HG02623 (cell line): ENCODE results near the gene SLC22A7.
"Not testable (repeated sequence)": the region's sequence is repeated elsewhere in the genome, so short reads cannot be mapped to it uniquely, and the experiment has no call there.

Experiments used
- ATAC-seq: cut with Tn5 transposase; IDR thresholded peaks from one replicate; pipeline ENCODE4 v1.9.1; 2021; ENCODE audit warnings: moderate library complexity; ENCODE audit not compliant: unreplicated experiment

Gene SLC22A7

DNA sequence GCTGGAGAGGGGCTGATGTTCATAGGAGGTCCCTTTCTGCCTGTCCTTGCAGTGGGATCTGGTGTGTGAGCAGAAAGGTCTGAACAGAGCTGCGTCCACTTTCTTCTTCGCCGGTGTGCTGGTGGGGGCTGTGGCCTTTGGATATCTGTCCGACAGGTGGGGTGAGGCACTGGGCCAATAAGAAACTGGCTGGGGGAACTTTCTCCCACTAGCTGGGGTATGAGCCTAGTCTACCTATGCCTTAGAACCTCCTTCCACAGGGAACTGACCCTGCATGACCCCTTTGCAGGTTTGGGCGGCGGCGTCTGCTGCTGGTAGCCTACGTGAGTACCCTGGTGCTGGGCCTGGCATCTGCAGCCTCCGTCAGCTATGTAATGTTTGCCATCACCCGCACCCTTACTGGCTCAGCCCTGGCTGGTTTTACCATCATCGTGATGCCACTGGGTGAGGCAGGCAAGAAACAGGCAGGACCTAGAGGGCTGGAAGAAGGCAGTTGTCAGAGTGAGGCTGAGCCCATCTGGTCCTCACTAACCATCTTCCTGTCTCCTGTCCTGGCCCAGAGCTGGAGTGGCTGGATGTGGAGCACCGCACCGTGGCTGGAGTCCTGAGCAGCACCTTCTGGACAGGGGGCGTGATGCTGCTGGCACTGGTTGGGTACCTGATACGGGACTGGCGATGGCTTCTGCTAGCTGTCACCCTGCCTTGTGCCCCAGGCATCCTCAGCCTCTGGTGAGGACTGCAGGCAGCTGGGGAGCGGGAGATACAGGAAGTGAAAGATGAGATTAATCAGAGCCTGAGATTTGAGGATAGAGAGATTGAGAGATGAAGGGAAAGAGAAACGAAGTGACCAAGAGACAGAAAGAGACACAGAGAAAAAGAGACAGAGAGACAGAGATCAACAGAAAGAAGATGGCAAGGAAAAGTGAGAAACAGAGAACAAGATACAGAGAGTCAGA lies 1.6 kb downstream of the SLC22A7 start:
- ATAC-seq: no peak

DNA sequence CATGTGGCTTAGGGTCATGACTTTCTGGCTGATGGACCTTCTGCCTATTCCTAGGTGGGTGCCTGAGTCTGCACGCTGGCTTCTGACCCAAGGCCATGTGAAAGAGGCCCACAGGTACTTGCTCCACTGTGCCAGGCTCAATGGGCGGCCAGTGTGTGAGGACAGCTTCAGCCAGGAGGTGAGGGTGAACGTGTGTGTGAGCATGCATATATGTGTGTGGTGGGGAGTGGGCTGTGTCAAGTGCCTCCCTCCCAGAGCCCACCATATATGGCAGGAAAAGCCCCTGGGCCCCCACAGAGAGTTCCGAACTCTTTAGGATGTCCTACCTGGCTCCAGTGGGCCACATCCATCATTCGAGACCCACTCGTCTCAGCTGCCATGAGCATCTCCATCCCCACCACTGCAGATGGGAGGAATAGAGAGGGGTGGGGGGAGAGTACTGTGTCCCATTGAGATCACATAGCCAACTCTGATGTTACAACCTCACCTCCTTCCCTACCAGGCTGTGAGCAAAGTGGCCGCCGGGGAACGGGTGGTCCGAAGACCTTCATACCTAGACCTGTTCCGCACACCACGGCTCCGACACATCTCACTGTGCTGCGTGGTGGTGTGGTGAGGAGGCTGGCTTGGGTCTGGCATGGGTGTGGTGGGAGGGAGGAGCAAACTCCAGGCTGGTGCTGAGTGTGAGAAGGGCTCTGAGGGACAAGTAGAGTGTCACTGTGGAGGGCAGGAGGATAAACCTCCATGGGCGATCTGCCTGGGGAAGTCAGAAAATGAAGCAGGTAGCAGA lies 3.2 kb downstream of the SLC22A7 start:
- ATAC-seq: no peak

DNA sequence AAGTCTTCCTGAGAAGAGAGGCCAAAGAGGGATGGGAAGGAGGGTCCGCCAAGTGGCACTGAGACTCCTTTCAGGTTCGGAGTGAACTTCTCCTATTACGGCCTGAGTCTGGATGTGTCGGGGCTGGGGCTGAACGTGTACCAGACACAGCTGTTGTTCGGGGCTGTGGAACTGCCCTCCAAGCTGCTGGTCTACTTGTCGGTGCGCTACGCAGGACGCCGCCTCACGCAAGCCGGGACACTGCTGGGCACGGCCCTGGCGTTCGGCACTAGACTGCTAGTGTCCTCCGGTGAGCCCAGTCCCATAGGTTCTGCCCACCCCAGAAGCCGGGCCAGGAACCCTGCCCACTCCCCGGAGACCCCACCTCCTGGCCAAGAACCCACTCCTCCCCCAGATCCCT lies 4.1 kb downstream of the SLC22A7 start:
- no peak for ATAC-seq

DNA sequence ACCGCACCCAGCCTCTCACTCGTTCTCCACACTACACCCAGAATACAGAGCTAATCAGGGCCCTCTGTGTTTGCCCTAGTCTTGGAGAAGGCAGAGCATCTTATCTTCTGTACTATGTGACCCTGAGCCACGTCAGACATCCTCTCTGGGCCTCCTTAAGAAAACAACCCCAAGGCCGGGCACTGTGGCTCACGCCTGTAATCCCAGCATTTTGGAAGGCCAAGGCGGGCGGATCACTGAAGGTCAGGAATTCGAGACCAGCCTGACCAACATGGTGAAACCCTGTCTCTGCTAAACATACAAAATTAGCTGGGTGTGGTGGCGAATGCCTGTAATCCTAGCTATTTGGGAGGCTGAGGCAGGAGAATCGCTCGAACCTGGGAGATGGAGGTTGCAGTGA lies 4.9 kb downstream of the SLC22A7 start:
- not testable (repeated sequence) for ATAC-seq

DNA sequence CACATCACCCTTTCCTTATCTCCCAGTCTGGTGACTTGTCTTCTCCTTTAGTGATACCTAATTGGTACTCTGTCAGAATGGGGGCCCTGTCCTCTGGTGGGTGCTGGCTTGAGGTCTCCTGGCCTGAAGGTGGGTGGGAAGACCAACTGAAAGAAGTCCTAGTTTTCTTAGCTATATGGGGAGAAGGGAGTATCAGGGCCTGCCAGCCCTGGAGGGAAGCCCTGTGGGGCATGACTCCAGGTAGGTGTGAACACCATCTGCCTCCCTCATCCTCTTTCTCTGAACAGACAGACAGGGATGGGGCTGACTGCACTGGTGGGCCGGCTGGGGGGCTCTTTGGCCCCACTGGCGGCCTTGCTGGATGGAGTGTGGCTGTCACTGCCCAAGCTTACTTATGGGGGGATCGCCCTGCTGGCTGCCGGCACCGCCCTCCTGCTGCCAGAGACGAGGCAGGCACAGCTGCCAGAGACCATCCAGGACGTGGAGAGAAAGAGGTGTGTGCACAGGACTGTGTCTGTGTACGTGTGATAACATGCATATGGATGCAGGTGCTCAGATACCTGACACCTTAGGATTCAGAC lies 5.8 kb downstream of the SLC22A7 start:
- ATAC-seq: no peak

DNA sequence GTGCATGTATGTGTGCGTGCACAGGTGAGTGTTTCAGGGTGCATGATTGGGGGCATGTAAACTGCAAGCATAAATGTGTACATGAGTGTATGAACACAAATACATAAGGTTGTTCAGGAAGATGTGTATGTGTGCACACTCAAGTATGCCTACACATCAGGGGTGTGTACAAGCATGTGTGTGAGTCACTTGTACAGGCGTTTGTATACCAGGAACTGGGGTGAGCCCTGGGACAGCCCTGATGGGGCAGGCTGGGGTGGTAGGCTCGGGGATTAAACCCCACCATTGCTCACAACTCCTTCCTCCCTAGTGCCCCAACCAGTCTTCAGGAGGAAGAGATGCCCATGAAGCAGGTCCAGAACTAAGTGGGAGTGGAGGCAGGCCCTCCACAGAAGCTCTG lies 6.3 kb downstream of the SLC22A7 start:
- no peak for ATAC-seq

DNA sequence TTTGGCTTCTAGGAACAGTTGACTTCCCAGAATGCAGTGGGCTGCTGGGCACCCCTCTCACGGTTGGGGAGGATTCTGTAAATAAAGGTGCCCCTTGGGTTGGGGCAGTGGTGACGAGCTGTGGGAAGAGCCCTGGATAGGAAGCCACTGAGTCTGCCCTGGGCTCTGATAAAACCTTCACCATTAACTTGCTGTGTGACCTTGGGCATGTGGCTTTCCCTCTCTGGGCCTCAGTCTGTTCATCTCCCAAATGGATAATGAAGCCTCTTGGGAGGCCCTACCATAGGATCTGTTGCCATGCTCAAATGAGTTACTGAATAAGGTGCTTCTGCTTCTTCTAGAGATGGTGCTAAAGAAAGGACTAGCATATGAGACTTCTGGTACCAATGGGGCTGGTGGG lies 6.8 kb downstream of the SLC22A7 start:
- ATAC-seq: no peak

DNA sequence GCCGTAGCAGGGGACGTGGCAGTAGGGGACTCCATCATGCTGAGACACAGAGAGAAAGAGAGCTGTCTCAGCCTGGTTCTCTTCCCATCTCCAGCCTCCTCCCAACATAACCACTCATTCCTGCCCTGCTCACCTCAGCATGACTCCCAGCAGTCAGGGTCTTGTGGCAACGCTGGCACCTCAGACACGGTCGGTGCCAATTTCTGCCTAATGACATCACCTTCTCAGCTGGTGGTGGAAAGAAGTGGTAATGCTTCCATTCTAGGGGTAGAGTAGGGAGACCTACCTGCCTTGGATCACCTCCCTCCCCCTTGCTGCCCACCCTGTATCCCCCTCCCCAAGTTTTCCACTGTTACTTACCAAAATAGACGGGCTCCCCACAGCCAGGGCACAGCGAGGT lies 8.0 kb downstream of the SLC22A7 start:
- ATAC-seq: no peak

DNA sequence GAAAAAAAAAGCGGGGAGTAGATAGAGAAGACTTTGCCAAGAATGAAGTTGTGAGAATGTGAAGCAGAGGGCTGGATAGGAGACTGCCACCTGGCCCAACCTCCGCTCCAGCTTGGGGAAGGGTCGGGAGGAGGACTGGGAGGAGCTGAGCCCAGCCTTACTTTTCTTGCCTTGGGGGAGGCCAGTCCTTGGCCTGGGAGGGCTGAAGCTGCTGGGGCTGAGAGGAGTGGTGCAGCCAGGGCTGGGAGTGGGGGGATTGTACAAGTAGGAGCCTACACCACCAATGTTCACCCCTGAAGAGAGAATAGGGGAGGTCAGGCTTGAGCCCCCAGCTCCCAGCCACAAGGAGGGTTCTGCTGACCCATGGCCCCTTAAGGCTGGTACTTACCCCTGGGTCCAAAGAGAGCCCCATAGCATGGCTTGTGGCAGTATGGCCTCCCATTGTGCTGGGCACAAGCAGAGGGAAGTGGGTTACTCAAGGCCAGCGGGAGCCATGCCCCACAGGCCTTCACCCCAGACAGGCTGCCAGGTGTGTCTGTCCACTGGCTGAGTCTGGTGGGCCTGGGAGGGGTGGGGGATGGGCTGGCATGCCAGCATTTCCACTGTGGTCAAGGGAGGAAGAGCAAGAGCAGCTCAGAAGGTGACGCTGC lies 9.5 kb downstream of the SLC22A7 start:
- no peak for ATAC-seq

DNA sequence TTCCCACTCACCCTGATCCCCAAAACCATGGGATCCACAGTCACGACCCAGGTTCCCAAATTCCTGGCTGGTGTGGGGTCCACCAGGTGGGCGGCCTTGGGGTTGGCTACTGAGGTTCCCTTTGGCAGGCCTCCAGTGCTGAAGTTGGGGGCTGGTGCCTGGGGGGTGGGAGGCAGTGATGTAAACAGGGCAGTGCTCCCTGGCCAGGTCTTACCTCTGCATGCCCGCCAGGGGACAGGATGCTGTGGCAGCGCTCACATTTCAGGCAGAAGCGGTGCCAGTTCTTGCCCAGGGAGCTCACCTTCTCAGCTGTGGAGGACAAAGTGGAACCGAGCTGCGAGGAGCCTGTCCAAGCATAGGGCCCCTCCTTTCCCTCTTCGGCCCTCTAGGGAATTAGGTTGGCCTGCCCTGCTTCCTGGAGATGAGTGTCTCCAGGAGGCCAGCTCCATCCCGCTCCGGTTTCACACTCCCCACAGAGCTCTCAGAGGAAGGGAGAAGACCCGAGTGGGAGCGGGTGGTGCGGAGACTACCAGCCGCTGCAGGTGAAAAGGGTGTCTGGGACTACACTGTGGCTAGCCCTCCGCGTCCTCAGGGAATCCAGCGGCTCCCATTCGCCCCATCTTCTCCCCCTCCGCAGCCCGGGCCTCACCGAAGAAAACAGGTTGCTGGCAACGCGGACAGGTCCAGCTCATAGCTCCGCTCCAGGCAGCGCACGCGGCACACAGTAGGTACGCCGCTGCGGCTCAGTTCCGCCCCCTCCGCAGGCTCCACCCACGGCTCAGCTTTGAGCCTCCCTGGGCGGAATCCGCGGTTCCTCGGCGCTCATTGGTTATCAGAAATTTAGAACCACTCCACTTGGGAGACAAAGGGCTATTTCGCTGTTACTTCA lies 10.3 kb downstream of the SLC22A7 start, which contains the start of gene CRIP3:
TSS of gene CRIP3 (minus strand) at position 726 of the 889 bp plus-strand sequence. CDS start at position 692, 34 bp downstream.
- no peak for ATAC-seq

DNA sequence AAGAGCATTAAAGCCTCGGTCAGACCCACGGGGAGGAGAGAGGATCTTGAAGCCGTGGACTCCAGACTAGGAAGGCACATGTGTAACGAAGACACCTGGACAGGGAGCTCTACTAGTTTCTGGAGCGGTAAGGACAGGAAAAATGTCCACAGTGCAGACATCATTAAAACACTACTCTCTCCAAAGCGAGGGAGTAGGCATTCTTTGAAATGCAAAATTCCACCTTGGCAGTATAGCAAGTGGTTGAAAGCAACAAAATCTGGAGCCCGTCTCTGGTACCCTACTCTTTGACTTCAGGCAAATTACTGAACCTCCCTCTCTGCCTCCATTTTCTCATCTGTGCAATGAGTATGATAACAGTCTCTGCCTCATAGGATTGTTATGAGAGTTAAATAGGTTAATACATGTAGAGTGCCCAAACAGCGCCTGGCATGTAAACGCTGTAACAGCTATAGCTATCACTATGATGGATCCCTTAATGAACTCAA lies 11.0 kb downstream of the SLC22A7 start:
- no peak for ATAC-seq

DNA sequence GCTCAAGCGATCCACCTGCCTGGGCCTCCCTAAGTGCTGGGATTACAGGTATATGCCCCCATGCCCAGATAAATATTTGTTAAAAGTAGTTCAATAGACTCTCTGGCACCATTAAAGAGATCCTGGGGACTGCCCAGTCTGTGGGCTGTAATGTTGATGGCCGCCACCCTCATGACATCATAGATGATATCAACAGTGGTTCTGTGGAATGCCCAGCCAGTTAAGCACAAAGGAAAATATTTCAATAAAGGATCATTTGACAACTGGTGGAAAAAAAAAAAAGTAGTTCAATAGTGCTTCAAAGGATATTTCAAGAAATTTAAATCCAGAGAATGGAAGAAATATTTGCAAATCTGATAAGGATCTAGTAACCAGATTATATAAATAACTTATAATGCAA lies 12.1 kb downstream of the SLC22A7 start:
- ATAC-seq: no peak

DNA sequence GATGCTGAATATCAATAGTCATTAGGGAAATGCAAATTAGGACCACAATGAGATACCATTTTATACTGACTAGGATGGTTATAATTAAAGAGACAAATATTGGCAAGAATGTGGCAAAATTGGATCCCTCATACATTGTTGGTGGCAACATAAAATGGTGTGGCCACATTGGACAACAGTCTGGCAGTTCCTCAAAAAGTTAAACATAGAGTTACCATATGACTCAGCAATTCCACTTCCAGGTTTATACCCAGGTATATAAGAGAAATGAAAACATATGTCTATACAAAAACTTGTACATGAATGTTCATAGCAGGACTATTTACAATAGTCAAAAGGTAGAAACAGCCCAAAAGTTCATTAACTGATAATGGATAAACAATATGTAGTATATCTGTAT lies 12.6 kb downstream of the SLC22A7 start:
- no peak for ATAC-seq

DNA sequence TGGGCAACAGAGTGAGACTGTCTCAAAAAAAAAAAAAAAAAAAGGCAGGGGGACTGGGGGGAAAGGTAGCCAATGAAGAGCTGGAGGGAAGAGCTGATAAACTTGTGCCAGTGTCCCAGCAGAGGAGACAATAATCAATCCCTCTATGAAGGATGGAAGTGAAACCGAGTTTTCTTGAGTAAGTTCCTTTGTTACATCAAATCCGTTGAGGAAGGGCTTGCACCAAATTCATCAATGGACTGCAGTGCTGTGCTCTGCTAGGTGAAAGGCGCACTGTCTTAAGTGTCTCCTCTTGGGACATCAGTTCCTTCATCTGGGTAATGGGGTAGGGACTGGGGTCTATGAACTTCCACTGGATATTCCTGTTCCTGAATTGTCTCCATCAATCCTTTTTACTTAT lies 13.6 kb downstream of the SLC22A7 start:
- ATAC-seq: no peak

DNA sequence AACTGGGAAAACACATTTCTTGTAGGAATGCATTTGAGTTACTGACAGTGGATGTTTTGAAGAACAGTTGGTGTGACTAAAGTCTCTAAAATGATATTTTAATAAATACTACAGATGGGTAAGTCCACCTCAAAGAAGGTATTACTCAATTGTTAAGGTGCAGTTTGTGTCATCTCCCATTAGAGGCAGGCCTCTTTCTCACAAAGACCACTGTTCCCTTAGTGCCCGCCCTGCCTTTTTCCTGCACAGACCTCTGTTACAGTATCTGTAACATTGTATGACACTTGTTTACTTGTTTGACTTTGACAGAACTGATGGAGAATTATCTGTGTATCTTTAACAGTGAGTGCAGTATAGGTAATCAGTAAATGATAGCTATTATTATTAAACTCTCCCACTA lies 15.8 kb downstream of the SLC22A7 start:
- ATAC-seq: no peak

DNA sequence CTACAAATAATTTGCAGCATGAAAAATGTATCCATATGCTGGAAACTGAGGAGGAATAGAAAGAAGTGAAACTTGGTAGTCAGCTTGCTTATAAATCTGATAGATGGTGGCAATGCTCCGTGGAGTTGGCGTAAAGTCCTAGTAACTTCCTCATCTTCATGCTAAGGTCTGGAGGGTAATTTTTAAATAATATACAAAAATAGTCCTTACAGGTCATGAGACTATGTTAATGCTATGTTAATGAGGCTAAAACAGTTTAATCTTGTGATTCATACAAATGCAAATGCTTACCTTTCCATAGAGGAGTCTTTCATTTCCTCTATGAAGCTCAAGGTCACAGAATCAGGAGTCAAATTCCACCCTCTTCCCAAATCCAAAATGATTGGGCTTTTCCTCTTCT lies 20.0 kb downstream of the SLC22A7 start:
- ATAC-seq: no peak

DNA sequence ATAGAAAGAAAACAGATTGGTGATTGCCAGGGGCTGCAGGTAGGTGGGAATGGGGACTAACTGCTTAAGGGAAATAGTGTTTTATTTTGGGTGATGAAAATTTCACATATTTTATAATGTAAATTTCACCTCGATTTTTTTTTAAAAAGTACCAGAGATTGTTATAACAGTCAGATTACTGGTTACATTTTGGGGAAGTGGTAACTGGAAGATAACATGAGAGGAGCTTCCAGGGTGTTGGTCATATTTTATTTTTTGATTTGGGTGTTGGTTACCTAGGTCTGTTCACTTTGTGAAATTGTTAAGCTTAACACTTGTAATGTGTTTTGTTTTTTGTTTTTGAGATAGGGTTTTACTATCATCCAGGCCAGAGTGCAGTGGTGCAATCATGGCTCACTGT lies 27.8 kb downstream of the SLC22A7 start:
- no peak for ATAC-seq

DNA sequence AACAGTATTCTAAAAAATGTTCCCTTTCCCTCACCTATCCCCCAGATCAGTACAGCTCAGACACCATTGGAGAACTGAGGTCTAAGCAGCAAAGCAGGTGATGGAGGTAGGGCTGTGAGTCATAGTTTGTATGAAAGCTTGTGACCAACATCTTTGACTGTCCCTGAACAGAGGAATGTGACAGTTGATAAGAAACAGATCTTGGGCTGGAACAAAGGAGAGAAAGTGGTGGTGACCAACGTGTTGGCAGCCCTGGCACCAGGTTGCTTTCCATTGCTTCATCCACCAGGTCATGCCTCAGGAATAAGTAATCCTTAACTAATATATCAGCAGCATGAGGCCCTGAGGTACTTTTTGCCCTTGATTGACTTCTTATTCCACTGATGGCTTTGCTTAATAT lies 30.5 kb downstream of the SLC22A7 start:
- no peak for ATAC-seq

DNA sequence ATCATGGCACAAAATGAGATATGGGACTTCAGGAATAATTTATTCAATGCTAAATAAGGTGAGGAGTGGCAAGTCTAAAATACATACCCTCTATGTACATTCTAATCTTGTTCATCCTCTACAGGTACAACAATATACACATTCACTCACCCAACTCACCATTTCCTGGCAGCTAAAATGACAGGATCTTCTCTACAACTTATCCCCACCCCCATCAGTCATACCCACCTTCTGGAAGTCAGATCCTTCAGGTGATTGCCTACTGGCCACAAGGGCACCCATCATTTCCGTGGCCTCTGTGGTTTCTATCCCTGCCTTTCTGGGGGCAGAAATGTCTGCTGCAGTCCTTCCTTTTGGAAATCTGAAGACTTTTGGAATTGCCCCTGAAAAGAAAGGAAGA lies 33.4 kb downstream of the SLC22A7 start:
- ATAC-seq: no peak

DNA sequence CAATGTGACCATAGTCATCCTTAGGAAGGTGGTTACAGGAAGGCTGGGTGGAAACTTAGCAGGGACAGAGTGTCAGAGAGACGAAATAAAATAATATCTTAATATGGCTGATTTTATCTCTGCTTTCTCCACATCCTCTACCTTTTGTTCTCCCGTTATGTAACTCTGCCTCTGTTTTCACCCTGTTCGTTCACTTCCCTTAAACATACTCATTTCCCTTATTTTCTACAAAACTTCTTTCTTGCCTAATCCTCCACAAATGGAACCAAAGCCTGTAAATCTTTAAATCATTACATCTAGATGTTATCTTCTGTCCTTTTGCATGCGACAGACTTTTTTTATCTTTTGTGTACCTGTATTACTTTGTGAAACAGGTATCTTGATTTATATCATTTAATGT lies 33.8 kb downstream of the SLC22A7 start:
- no peak for ATAC-seq
